PC-9 (cell line): ENCODE data around the gene MICALL2. TPM values are rescaled to one million over a fixed set of nuclear protein-coding genes. Genes with fewer than 3 reads are reported as not detected.

Source experiments
- BruUV-seq: library from RNA; stranded (reverse); fragments of 400-500 nt; replicated peaks from 2 replicates; lab custom pipeline; 2021; lab: Mats Ljungman, UMichigan
- CTCF ChIA-PET: fragments of 300-600 bp; sonication (Branson Sonifier 250); formaldehyde crosslinking; loops from one replicate; lab custom pipeline; 2022; ENCODE audit warnings: antibody characterized with exemption; lab: Charles Lee
- POLR2A ChIA-PET: fragments of 300-600 bp; sonication (Branson Sonifier 250); formaldehyde crosslinking; loops from one replicate; lab custom pipeline; 2022; ENCODE audit warnings: antibody characterized with exemption; ENCODE audit not compliant: unreplicated experiment; lab: Charles Lee
- DNase-seq, 2 experiments: peaks; one replicate each; pipeline versions ENCODE4 v3.0.0 to v3.0.0-alpha.2; 2015 to 2022; ENCODE audit warnings: mixed read lengths in 1 of 2
- H2AFZ ChIP-seq: fragments of 200-600 bp; sonication (generic); 2 replicates; pipeline ENCODE4 v1.8.1; 2017; ENCODE audit warnings: antibody characterized with exemption
- H3F3A ChIP-seq: fragments of 200-600 bp; sonication (generic); 2 replicates; pipeline ENCODE4 v1.8.1; 2017; ENCODE audit warnings: antibody characterized with exemption, mild to moderate bottlenecking, low read depth; ENCODE audit not compliant: insufficient read depth
- H3K27ac ChIP-seq: fragments of 200-600 bp; sonication (generic); 2 replicates; pipeline ENCODE4 v1.6.1; 2016; ENCODE audit warnings: mixed run types
- H3K27me3 ChIP-seq: fragments of 200-600 bp; sonication (generic); 2 replicates; pipeline ENCODE4 v1.6.1; 2016; ENCODE audit warnings: low read depth, mixed run types; ENCODE audit not compliant: insufficient read depth
- H3K36me3 ChIP-seq: fragments of 200-600 bp; sonication (generic); 2 replicates; pipeline ENCODE4 v1.6.1; 2016; ENCODE audit warnings: low read depth, mixed run types
- H3K4me1 ChIP-seq: fragments of 200-600 bp; sonication (generic); replicated peaks from 2 replicates; pipeline ENCODE4 v1.6.1; 2016; ENCODE audit warnings: mixed run types; ENCODE audit not compliant: insufficient read depth
- H3K4me2 ChIP-seq: fragments of 200-600 bp; sonication (generic); 2 replicates; pipeline ENCODE4 v1.6.1; 2017; ENCODE audit warnings: mixed run types
- H3K4me3 ChIP-seq: fragments of 200-600 bp; sonication (generic); 2 replicates; pipeline ENCODE4 v1.6.1; 2016; ENCODE audit warnings: mixed run types
- H3K79me2 ChIP-seq: fragments of 200-600 bp; sonication (generic); 2 replicates; pipeline ENCODE4 v1.6.1; 2017; ENCODE audit warnings: low read depth, mixed run types
- H3K9me2 ChIP-seq: fragments of 200-600 bp; sonication (generic); 2 replicates; pipeline ENCODE4 v1.8.1; 2017; ENCODE audit warnings: mild to moderate bottlenecking; ENCODE audit not compliant: insufficient read depth
- H3K9me3 ChIP-seq: fragments of 200-600 bp; sonication (generic); 2 replicates; pipeline ENCODE4 v1.8.1; 2016; ENCODE audit warnings: low read depth; ENCODE audit not compliant: insufficient read depth
- H4K20me1 ChIP-seq: fragments of 200-600 bp; sonication (generic); 2 replicates; pipeline ENCODE4 v1.8.1; 2017; ENCODE audit not compliant: insufficient read depth
- CTCF ChIP-seq: fragments of 200-600 bp; sonication (generic); conservative IDR thresholded peaks from 2 replicates; pipeline ENCODE4 v1.6.1; 2017; ENCODE audit warnings: mixed run types, antibody characterized with exemption, mild to moderate bottlenecking, moderate library complexity
- EZH2 ChIP-seq: fragments of 200-600 bp; sonication (generic); IDR thresholded peaks from 2 replicates; pipeline ENCODE4 v1.8.0; 2017; ENCODE audit warnings: antibody characterized with exemption, low read depth
- intact Hi-C: fragments of 100-400 bp; cut with micrococcal nuclease; formaldehyde crosslinking; loops from one replicate; pipeline ENCODE4 v1.10.0; 2022; ENCODE audit not compliant: unreplicated experiment
- total RNA-seq: library from RNA; stranded (reverse); gene quantifications from 2 replicates; pipeline ENCODE4 v1.2.3, GENCODE V29; 2021

Gene MICALL2
- total RNA-seq, 1 experiment from 2014 or later, result 104 TPM

DNA sequence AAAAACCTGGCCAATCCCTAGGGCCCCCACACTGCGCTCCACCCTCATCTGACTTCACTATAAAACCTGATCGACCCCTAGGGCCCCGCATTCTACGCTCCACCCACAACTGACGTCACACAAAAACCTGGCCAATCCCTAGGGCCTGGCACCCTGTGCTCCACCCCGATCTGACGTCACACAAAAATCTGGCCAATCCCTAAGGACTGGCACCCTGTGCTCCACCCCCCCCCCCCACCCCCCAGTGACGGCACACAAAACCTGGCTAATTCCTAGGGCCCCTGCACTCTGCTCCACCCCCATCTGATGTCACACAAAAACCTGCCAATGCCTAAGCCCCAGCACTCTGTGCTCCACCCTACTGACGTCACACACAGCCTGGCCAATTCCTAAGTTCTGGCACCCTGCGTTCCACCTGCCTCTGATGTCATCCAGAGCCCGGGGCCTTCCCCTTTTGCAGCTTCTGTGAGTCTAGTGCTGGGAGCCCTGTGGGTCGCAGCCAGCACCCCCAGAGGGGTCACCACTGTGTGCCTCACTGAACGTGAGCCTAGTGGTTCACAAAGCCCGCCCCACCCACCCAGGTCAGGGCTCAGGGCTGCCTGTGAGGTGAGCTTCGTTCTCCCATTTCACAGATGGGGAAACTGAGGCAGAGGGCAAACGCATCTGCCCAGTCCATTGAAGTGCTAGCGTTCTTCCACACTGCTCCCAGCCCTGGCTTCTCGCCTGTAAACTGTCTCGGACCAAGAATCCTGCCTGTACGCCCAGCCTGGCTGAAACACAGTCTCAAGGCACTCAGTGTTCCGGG lies 40.6 kb downstream of the MICALL2 start:
- TF ChIP-seq EZH2 (no peak), CTCF (no peak)
- Histone ChIP-seq H2AFZ (no peak overlapping the region), H3K36me3 (no peaks in the 10 kb centered on the region), H3F3A (peaks cover 12% of the 10 kb centered on the region; the same call in 1 of the 2 replicates), H4K20me1 (no peaks in the 10 kb centered on the region), H3K4me1 (no peaks in the 10 kb centered on the region), H3K4me2 (no peak overlapping the region), H3K9me2 (no peaks in the 10 kb centered on the region), H3K4me3 (no peak overlapping the region), H3K79me2 (no peaks in the 10 kb centered on the region), H3K9me3 (no peaks in the 10 kb centered on the region), H3K27me3 (peaks cover 63% of the 10 kb centered on the region), H3K27ac (no peak overlapping the region)
- BruUV-seq, result no TSS peak
- intact Hi-C loops, result no loop called here
- CTCF ChIA-PET, result no interaction called here
- POLR2A ChIA-PET, result no interaction called here
- DNase-seq, result peak in 1 of 2 experiments; percentile 47

GRCh38 chr7:1415389-1415990 lies 43.8 kb downstream of the MICALL2 start:
- H3K9me2 ChIP-seq, result no peaks in the 10 kb centered on the region
- intact Hi-C loops, result no loop called here

More at GRCh38 chr7:1415389-1415990, 43.8 kb downstream of the MICALL2 start:
- Histone ChIP-seq H3F3A (peaks cover 20% of the 10 kb centered on the region; the same call in 1 of the 2 replicates), H3K4me1 (no peaks in the 10 kb centered on the region), H3K9me3 (no peaks in the 10 kb centered on the region), H3K36me3 (no peaks in the 10 kb centered on the region), H3K4me2 (no peak overlapping the region), H2AFZ (no peak overlapping the region), H3K27me3 (peaks cover 51% of the 10 kb centered on the region), H3K27ac (no peak overlapping the region), H3K79me2 (no peaks in the 10 kb centered on the region), H4K20me1 (no peaks in the 10 kb centered on the region), H3K4me3 (no peak overlapping the region)
- CTCF ChIA-PET, result no interaction called here
- DNase-seq, result no peak
- TF ChIP-seq EZH2, result no peak
- TF ChIP-seq CTCF, result no peak
- no TSS peak for BruUV-seq
- POLR2A ChIA-PET, result no interaction called here
